HT1080 (cell line): ENCODE results near the gene SFTPA1. TPM values are rescaled to one million over a fixed set of nuclear protein-coding genes. Genes with fewer than 3 reads are reported as not detected.
"Not testable (repeated sequence)": the region's sequence is repeated elsewhere in the genome, so short reads cannot be mapped to it uniquely, and the experiment has no call there.

ENCODE experiments used
- DNase-seq: peaks from one replicate; pipeline ENCODE4 v3.0.0-alpha.2; 2015; ENCODE audit warnings: low read depth
- polyA plus RNA-seq, 2 experiments: library from polyadenylated mRNA; depleted of rRNA; stranded (reverse); fragments of >200 nt; gene quantifications; 2 replicates each; pipeline ENCODE4 v1.2.3, GENCODE V29; 2015
- total RNA-seq: library from RNA; depleted of rRNA; stranded (reverse); fragments of >200 nt; shearing (Covaris generic); gene quantifications from 2 replicates; pipeline ENCODE4 v1.2.3, GENCODE V29; 2014; rRNA removed

The SFTPA1 gene
- not detected in 2 replicates for total RNA-seq
- not detected in 2 replicates for polyA plus RNA-seq (2015; cell fraction: cytosol; rRNA removed)
- polyA plus RNA-seq (2015; cell fraction: nucleus; rRNA removed) = not detected in 2 replicates

DNA sequence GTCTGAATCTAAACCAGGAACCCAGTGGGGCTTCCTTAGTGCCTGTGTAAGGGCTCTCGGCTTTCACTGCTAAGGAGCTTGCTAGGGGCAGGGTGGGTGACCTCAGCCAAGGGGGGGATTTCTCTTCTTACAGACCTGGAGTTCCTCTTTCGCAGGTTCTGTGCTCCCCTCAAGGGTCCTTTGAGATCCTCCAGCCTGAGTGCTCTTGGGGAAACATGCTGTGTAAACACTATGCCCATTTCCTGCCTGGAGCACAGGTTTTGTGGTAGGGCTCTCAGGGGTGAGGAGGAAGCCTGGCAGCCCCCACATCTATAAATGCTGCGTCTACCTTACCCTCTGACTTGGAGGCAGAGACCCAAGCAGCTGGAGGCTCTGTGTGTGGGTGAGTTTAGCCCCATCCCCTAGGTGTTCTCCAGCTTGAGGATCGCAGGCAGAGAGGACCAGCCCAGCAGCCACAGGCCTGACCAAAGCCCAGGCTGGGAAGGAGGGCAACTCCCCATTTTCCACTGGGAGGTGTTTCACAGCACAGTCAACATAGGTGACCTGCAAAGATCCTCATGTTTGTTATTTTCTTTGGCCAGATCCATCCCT is at the start of gene SFTPA1:
TSS of gene SFTPA1 (plus strand) at position 339 of the 591 bp plus-strand sequence. CDS start 887 bp downstream, outside the sequence.
- DNase-seq = no peak

- no peak for DNase-seq
These were observed 49.5 kb upstream of the SFTPA1 start for GRCh38 chr10:79561257-79561656.

DNA sequence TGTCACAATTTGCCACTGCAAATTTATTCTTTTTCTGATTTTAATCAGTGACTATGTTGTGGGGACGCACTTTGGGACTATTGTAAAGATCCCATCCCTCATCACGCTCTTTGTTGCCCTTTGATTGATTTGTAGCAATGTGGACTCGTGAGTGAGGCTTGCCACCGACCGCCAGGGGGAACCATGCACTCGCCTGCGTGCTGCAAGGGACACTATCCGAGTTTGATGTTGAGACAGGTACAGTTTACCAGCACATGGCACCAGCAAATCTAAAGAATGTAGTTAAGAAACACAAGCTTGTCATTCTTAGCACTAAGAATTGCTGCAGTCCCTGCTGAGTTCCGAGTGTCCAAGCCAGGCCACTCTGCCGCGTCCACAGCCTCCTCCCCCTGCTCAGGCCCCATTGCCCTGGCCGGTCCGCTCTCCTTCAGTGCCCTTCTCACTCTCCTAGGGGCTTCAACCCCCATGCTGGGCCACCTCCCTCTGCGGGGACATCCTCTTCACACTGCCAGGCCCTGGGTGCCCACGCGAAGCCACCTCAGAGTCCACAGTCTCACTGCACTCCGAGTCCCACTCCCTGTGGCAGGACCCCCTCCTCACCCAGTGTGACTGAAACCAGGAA is 48.5 kb upstream of the SFTPA1 start:
- DNase-seq = peak; percentile 35

GRCh38 chr10:79563426-79563825 is 47.3 kb upstream of the SFTPA1 start:
- no peak for DNase-seq

GRCh38 chr10:79570624-79571023 is 40.1 kb upstream of the SFTPA1 start:
- not testable (repeated sequence) for DNase-seq

GRCh38 chr10:79579361-79579760 is 31.4 kb upstream of the SFTPA1 start:
- no peak for DNase-seq

- no peak for DNase-seq
These were observed 29.7 kb upstream of the SFTPA1 start for GRCh38 chr10:79581044-79581443.

GRCh38 chr10:79582096-79582495 is 28.6 kb upstream of the SFTPA1 start:
- DNase-seq = no peak

- not testable (repeated sequence) for DNase-seq
These were observed 27.8 kb upstream of the SFTPA1 start for GRCh38 chr10:79582954-79583353.

GRCh38 chr10:79583488-79584024 is 27.2 kb upstream of the SFTPA1 start:
- DNase-seq = no peak

DNA sequence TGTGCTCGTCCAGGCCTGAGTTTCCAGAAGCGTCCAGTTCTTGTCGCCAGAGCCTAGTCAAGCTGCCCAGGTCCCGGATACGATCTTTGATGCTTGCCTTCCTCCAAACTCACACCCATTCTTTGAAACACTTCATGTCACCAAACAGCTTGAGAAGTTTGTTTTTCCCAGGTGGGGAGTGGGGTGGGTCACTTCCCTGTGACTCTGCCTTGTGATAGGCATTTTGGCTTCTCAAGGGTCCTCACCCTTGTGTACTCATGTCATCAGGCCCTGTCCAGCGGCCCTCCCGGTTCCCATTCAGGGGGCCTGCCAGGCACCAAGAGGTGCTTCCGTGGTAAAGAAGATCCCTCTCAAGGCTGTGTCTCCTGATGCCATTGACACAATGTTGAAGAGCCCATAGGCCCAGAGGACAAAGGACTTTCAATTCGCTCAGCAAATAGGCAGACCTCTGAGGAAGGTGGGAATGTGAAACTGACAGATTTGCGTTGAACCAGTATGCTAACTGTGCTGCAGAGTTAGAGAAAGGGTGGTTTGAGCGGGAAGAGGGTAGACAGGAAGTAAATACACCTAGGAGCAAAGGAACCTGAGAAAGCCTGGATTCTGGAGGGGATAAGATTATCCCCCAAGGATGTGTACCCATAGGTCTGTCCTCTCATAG is 24.7 kb upstream of the SFTPA1 start:
- no peak for DNase-seq

- no peak for DNase-seq
These were observed 23.8 kb upstream of the SFTPA1 start for GRCh38 chr10:79586933-79587332.

- DNase-seq = no peak
These were observed 21.9 kb upstream of the SFTPA1 start for GRCh38 chr10:79588800-79589199.

DNA sequence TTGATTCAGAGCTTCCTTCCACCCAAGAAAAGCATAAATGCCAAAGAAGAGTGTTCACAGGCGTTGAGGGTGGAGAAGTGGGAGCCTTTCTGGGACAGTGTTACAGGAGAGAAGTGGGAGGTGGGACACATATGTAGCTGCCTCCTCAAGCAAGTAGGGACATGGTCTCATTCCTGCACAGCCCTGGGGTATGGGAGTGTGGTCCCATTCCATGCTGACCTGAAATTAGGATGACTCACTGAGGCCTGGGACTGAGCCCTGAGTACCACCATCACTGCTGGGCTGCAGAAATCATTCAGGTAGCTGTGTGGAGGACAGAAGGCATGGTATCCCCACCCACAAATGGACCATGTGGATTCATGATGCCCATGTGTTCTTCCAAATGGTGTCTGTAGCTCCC is 17.4 kb upstream of the SFTPA1 start:
- DNase-seq = no peak

- not testable (repeated sequence) for DNase-seq
These were observed 16.2 kb upstream of the SFTPA1 start for GRCh38 chr10:79594565-79594964.

- DNase-seq = no peak
These were observed 15.2 kb upstream of the SFTPA1 start for GRCh38 chr10:79595510-79595909.

DNA sequence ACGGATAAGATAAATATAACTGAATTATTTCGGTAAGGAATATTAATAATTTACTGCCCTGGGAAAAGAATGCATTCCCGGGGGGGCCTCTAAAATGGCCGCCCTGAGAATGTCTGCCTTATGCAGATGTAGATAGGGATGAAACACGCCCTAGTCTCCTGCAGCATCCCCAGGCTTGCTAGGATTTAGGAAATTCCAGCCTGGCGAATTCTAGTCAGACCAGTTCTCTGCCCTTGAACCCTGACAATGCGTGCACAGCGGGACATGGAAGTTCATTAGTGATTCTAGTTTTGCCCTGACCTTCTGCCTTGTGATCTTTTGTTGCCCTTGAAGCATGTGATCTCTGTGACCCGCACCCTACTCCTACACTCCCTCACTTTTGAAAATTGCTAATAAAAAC is 11.1 kb upstream of the SFTPA1 start:
- not testable (repeated sequence) for DNase-seq

GRCh38 chr10:79601939-79602338 is 8.8 kb upstream of the SFTPA1 start:
- DNase-seq = no peak

- no peak for DNase-seq
These were observed 7.8 kb upstream of the SFTPA1 start for GRCh38 chr10:79602953-79603352.

DNA sequence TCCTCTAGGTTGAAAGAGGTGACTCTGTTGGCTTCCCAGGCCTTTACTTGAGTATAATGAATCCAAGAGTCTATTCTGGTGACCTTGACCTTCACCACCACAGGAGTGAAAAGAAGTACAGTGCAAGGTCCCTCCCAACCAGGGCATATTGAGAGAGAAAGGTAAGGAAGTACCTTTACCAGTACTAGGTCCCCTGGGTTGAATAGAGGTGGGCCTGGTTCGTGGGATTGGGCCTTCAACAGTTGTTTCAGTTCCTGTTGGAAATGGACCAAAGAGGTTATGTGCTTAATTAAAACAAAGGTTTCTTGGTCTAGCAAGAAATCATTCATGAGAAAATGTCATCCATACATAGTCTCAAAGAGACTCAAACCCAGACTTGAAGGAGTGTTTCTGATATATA is 6.4 kb upstream of the SFTPA1 start:
- DNase-seq = no peak

DNA sequence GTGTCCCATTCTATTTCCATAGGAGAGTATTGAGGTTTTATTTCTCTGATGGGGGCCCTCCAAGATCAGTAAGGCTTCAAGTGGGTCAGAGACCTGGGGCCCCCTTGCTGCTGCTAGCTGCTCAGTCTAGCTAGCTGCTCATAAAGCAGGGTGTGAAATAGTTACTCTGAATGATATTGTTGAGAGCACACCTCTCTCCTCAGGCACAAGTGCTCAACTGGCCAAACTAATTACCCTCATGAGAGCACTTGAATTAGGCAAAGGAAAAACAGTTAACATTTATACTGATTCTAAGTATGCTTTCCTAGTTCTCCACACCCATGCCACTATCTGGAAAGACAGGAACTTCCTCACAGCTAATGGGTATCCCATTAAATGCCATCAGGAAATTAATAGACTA is 5.4 kb upstream of the SFTPA1 start:
- no peak for DNase-seq
